NCI-H2196 treated with DMSO at 0.1 percent for 48 hours (cell line): ENCODE results near the gene SLC15A4.

Experiments
- DNase-seq: peaks from one replicate; lab custom pipeline; 2025; ENCODE audit not compliant: unreplicated experiment; lab: John Stamatoyannopoulos, UW

Gene SLC15A4

DNA sequence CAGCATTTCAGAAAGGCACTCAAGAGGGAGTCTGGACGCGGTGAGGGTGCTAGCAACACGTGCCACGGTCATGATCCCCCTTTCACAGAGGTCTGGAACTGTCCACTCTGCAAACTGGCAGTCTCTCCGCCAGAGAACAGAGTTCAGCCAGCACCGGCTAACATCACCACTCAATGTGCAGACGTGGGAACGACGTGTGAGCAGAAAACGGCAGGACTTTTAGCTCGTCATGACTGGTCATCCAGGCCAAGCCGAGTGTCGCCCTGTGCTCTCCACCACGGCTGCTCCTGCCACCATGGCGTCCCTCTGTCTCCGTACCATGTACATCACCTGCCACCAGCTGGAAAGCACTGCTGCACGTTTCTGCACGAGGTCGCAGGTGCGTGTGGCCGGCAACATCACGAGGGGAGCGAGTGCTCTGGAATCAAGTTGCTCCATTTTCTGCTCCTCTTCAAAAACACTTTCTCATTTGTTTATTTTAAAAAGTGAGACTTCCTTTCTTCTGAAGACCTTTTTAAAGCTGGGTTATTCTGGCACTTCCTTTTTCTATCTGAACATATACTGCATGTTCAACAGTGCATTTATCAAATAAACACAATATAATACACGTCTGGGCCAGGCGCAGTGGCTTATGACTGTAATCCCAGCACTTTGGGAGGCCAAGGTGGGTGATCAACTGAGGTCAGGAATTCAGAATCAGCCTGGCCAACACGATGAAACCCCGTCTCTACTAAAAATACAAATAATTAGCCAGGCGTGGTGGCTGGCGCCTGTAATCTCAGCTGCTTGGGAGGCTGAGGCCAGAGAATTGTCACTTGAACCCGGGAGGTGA, 28.0 kb downstream of the SLC15A4 start:
- DNase-seq: no peak

DNA sequence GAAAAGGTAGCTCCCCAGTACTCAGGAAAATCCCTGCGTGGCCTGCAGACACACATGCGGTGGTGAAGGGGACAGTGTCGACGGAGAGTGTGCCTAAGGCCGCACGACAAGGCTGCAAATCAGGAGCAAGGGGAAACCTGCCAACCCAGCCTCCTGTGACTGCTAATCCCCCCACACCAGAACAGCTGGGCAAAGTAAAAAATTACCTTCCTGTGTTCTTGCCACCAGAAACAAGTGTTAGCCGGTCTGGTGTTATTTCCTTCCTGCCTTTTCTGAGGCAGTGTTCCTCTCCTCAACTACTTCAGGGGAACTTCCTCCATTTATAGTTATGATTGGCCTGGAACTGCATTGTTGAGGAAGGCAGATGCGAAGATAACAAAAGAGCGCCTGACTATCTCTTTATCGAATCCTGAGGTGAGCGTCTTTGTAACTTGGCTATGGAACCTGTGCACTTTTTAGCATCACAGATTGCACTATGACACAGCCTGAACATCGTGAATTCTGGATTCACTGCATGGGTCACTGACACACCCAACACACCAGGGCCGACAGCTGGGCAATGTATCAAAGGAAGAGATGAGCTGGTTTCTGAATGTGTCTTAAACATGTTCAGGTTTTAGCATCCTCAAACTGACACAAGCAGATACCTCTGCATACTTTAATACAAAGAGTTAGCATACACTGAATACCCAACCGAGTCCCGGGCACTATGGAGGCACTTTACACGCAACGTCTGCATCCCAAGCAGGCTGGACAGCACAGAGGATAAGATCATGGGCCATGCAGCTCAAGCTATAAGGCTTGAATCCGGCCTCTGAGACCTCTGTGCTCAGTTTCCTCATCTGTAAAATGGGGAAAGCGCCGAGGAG, 28.9 kb downstream of the SLC15A4 start:
- DNase-seq: no peak

DNA sequence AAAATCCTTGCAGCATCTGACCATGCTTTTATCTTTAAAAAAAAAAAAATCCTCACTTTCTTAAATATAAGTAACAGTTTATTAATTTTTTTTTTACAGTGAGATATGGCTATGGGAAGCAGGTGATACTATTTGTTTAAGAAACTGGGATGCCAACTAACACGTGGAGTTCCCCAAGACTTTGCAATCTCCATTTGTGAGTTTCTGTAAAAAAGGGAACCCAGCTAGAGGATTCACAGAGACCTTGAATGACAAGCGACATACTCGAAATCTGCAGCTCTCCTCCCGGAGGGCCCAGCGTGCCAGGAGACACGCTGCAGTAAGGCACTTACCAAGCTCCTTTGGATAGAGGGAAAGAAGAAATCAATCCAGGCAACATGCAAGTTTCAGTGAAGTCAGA, 30.1 kb downstream of the SLC15A4 start:
- no peak for DNase-seq

DNA sequence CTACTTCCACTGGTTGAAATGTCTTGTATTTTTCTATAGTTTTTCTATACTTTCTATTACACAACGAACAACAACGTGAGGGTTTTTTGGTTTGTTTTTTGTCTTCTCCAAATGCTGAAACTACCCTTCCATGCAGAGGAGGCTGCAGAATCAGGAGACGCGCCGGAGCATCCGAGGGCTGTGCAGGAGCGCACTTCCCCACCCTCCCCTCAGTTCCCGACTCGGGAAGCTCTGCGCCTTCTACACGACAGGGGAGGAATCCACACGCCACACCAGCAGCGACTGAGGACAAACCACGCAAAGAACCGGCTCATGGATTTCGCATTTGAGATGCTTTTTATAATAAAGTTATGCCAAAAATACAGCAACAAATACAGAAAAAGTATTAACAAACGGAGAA, 30.9 kb downstream of the SLC15A4 start:
- DNase-seq: no peak

DNA sequence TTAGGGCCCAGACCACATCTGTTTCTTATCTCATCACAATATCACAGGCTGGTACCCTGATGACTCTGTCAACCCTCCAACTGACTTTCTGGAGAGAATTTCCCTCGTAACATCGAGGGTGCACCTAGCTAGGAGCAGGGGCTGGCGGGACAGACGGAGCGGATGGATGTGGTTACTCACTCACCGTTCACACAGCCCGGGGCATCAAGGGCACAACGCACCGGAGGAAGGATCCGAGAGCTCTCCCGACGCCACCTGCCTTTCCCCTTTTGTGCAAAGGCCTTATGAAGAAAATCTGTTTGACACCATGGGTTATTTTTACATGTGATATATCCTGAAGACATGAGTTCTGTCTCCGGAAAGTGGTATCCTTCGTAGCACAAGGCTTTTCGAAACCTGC, 31.4 kb downstream of the SLC15A4 start:
- DNase-seq: no peak

DNA sequence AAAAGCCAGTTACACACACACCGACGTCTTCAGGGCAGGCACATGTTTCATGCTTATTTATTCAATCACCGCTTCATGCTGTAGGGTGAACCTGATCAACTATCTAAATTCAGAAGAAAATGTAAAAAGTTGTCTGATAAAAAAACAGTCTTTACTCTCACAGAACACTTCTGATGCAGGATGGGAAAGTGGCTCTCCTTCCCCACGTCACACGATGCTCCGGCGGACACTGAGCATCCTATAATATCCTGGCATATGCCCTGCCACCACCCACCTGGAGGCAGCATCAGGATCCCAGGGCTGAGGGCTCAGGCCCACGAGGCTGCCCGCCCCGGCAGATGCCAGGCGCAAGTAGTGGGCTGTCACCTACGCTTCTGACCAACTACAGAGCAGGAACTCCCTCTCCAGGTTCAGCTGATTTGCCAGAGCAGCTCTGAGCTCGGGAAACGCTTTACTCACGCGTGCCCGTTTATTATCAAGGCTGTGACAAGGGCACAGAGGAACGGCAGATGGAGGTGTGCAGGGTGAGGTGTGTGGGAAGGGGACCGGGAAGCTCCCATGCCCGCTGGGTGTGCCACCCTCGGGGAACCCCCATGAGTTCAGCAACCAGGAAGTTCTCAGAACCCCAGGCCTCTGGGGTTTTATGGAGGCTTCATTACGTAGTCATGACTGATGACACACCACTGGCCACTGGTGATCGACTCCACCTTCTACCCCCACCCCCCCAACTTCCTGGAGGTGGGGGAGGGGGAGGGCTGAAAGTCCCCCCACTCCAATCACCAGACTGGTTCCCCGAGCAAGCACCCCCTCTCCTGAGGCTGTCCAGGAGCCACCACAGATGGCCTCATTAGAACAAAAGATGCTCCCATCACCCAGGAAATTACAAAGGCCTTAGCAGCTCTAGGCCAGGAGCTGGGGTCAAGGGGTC, 32.1 kb downstream of the SLC15A4 start:
- DNase-seq: no peak

DNA sequence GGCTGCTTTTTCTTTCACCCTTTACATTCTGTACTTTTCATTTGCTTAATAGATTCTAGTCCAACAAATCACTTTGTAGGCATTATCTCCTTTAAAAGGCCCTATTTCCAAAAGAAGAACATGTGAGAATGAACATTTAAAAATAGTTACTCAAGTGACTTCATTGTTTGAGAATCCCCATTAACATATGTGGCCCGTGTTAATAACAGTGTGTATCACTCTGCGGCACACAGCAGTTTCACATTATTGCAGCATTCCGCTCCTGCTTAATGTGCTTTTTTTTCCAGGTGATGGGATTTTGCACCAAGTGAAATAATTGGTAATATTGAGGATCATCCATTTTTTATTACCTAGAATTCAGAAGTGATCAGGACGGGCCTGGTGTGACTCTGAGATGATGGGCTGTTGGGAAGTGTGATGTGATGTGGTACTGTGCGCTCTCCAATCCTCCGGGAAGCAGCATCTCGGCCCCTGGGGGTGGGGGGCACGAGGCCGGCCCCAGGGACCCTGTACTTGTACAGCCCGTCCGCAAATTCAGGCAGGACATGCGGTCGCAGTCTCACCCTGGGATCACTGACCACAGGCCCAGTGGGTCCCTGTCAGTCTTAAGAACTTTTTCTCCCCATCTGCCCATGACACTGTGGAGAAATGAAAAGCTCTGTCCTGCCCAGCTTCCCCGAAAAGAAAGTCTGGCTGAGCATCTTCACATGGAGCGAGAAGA, 32.9 kb downstream of the SLC15A4 start:
- DNase-seq: no peak

DNA sequence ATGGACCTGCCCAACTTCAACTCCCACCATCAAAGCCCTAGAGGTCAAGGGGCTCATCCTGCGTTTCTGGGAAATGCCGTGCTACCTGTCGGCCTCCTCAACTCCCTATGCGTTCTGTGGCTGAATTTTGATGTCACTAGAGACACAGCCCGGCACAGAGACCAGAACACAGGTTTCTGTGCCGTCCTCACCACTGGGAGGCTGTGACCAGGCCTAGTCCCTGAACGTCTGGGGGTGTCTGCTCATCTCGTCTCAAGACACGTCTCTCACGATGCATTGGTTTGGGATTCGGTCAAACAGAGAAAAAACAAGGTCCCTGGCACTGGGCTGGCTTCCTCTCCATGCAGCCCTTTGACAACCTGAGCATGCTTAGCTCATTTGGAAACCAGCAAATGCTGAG, 33.5 kb downstream of the SLC15A4 start:
- DNase-seq: no peak

DNA sequence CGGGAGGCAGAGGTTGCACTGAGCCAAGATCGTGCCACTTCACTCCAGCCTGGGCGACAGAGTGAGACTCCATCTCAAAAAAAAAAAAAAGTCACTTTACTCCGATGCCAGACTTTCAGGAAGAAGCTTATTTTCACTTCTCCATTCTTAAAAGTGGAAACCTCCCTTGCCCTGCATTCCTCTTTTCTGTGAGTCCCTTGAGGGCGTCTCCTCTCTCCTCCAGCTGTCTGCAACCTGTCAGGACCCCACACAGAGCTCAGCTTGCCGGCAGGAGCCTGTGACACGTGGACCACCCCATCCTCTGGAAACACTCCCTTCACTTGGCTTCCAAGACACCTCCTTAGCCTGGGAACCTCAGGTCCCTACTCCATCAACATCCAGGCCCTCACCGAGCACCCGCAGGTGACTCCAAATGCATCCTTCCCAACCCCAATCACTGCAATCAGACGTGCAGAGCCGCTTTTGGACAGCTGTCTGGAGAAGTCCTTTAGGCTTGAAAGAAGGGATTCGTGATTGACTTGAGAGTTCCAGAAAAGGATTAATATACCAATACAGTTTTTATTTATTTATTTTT, 34.3 kb downstream of the SLC15A4 start:
- DNase-seq: no peak

DNA sequence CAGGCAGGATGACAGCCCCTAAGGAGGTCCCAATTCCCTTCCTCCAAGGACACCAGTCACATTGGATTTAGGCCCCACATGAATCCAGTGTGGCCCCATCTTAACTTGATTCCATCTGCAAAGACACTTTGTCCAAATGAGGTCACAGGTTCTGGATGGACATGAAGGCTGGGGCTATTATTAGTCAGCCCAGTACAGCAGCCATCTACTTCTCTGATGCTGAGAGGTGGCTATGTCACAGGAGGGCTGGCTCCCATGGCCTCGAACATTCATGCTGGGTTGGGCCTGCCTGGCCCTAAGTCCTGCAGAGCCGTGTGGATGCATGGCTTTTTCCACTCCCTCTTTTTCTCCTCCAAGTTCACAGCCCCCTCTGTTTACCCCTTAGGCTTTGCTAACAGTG, 35.9 kb downstream of the SLC15A4 start:
- no peak for DNase-seq

DNA sequence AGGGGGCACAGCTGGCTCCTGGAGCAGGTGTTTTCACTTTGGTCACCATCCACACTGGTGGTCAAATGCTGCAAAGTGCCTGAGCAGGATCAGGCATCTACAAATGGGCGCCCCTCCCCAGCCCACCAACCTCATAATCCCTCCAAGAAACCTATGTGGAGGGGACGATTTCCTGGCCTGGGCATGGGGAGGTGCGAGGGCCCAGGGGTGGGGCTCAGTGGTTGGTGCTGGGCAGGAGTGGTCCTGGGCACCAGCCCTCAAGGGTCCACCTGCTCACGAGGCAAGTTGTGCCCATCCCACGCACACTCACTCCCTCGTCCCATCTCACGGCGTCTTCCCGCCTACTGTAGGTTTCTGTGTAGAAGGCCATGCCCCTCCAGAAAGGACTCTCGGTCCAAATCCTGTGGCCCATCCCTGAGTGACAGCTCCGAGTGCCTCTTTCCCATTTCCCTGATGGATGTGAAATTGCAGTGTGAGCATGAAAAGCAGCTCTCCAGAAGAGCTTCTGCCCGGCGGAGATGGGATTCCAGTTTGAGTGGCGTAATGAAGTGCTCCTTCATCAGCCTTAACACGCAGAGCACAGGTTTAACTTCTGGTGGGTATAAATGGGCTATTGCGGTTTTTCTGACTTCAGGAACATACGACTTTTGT, 36.9 kb downstream of the SLC15A4 start:
- DNase-seq: no peak

DNA sequence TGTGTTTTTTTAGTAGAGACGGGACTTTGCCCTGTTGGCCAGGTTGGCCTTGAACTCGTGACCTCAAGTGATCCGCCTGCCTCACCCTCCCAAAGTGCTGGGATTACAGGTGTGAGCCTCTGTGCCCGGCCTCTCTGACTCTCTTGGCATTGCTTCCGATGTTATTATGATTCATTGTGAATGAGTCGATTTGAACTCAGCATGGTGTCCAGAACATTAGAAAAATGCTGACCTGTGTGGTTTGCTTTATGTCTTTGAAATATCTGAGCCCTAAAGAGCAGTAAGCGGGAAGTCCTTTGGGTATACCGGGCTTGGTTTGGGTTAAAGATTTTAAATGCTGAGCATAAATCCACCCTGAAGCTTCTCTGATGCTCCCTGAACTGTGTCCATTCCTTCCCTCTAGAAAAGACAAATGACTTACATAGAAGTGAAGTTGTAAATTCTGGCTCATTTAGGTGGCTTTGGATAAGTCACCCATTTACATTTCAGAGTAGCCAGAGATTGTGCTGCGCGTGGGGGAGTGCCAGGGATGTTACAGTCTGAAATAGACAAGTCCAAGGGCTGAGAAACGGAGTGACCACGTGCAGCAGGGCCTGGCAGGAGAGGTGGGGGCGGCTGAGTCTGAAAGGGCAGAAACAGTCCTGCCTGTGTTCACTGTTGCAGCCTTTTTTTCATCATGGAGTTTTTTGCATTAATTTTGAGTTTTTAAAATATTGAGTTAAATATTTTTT, 39.6 kb downstream of the SLC15A4 start:
- DNase-seq: no peak

DNA sequence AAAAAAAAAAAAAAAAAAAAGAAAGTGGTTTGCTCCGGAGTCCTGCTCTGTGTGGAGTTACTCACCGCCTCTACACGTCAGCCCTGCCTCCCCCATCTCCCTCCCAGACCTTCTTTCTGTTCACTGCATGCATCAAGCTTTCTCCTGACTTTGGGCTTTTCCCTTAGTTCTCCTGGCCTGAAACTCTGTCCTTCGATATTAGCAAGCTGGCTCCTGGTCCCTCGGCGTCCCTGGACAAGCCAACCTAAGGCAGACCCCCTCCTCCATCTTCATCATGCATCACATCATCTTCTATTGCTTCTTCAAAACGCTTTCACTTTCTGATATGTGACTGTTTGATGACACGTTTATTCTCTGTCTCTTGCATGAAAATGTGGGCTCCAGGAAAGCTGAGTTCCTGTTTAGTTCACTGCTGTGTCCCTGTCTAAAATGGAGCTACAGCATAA, 40.6 kb downstream of the SLC15A4 start:
- no peak for DNase-seq

DNA sequence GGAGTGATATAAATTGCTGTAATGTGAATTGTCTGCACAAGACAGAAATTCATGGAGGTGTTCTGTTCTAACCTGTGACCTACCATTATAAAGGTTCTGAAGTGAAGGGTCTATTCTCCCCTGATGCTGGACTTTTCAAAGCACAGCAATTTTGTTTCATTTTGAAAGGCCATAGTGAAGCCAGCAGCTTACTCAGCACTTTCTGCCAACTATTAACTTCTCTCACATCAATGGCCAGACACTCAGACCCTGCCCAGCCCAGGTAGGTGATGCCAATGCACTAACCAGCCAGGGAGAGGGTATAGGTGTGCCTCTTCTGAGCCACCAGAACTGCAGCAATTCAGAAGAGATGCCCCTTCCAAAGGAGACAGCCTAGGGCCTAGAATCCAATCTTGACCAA, 43.9 kb downstream of the SLC15A4 start:
- DNase-seq: no peak

DNA sequence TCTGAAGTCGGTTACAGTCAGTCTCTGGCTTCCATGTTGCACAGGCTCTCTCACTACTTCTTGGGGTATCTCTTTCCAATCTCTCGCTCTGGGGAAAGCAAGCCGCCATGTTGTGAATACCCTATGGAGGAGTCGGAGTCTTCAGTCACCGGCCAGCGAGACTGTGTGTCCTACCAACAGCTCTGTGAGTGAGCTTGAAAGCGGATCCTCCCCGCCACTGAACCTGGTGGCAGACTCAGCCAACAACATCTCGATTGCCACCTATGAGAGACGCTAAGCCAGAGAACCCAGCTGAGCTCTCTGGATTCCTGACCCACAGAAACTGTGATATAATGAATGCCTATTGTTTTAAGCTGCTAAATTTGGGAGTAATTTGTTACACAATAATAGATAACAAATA, 51.5 kb downstream of the SLC15A4 start:
- no peak for DNase-seq

DNA sequence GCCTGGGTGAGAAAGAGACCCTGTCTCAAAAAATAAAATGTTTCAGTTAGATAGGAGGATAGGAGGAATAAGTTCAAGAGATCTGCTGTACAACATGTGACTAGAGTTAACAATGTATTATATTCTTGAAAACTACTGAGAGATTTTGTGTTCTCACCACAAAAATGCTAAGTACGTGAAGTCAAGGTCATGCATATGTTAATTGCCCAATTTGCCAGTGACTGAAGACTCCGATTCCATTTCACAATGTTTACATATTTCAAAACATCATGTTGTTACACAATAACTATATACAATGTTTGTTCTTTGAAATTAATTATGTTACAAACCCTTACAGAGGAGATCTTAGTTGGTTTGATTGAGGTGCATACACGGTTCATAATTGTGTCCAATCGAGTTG, 52.1 kb downstream of the SLC15A4 start:
- no peak for DNase-seq

DNA sequence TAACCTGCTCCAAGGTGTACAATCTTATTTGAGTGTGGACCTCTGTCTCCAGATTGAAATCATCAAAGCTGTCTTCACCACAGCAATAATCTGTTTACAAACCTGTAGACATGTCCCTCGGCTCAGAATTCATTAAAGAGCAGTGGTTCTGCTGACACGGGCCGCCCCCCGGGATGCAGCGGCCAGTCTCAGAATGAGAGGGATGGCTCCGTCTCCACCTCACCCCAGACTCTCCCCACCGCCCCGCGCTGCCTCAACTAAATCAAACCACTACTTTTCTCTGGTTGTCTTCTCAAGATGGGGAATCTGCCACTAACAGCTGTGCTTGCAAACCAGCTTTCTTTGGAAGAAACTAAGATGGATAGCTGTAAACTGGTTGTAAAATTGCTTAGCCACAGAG, 56.2 kb downstream of the SLC15A4 start:
- no peak for DNase-seq

DNA sequence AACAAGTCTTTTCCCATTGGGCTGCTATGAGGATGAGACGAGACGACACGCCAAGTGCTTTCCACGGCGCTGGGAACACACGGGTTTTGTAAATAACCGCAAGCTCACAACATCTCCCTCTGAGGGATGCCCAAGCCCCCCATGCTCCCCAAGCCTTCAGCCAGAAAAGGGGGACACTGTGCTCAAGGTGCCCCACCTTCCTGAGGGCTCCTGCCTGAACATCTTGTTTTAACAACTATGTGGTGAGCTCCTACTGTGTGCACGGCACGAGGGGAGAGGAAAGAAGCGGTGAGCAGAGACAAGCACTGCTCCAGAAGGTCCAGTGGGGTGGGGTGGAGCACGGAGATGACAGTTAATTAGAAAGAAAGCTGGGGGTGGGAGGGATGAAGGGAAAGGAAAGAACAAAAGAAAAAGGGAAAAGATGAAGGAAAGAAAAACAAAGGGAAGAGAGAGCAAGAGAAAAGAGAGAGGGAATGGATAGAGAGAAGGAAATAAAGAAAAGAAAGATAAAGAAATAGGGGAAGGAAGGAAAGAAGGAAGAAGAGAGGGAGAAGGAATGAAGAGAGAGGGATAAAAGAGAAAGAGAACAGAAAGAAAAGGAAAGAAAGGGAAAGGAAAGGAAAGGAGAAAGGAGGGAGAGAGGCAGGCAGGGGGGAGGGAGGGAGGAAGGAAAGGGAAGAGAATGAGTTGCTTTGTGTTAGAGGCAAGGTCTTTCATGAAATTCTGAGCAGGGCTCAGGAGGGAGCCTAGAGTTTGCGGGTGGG, 56.8 kb downstream of the SLC15A4 start:
- DNase-seq: no peak
